Neural progenitor cell (in vitro differentiated cells): ENCODE data around the gene GTF3C2. TPM values are rescaled to one million over a fixed set of nuclear protein-coding genes. Genes with fewer than 3 reads are reported as not detected.

Source experiments
- DNase-seq: peaks from one replicate; pipeline ENCODE4 v3.0.0-alpha.2; 2016; ENCODE audit warnings: low spot score
- H2AFZ ChIP-seq: fragments of 200-600 bp; sonication (generic); replicated peaks from 2 replicates; pipeline ENCODE4 v1.6.1; 2016; ENCODE audit warnings: antibody characterized with exemption
- H3F3A ChIP-seq: fragments of 200-600 bp; sonication (generic); 2 replicates; pipeline ENCODE4 v1.6.1; 2016; ENCODE audit warnings: antibody characterized with exemption, low read depth
- H3K27ac ChIP-seq: fragments of 200-600 bp; sonication (generic); 2 replicates; pipeline ENCODE4 v1.5.1; 2016; ENCODE audit warnings: mild to moderate bottlenecking
- H3K27me3 ChIP-seq: fragments of 200-600 bp; sonication (generic); 2 replicates; pipeline ENCODE4 v1.6.1; 2016; ENCODE audit warnings: mild to moderate bottlenecking, moderate library complexity
- H3K36me3 ChIP-seq: fragments of 200-600 bp; sonication (generic); 2 replicates; pipeline ENCODE4 v1.5.1; 2016
- H3K4me1 ChIP-seq: fragments of 200-600 bp; sonication (generic); 2 replicates; pipeline ENCODE4 v1.6.1; 2016; ENCODE audit warnings: mixed run types
- H3K4me2 ChIP-seq: fragments of 200-600 bp; sonication (generic); 2 replicates; pipeline ENCODE4 v1.6.1; 2016
- H3K4me3 ChIP-seq: fragments of 200-600 bp; sonication (generic); 2 replicates; pipeline ENCODE4 v1.5.1; 2016
- H3K79me2 ChIP-seq: fragments of 200-600 bp; sonication (generic); 2 replicates; pipeline ENCODE4 v1.6.1; 2016; ENCODE audit warnings: low read depth
- H3K9ac ChIP-seq: fragments of 200-600 bp; sonication (generic); 2 replicates; pipeline ENCODE4 v1.6.1; 2016
- H3K9me3 ChIP-seq: fragments of 200-600 bp; sonication (generic); 2 replicates; pipeline ENCODE4 v1.5.1; 2016; ENCODE audit warnings: low read depth
- H4K20me1 ChIP-seq: fragments of 200-600 bp; sonication (generic); 2 replicates; pipeline ENCODE4 v1.6.1; 2016; ENCODE audit warnings: low read depth
- H3K27ac Mint-ChIP-seq: 3 replicates; pipeline ENCODE4 v1.8.0; 2021; ENCODE audit warnings: mixed read lengths
- H3K27me3 Mint-ChIP-seq: 2 replicates; pipeline ENCODE4 v1.8.0; 2022; ENCODE audit warnings: low read depth, mild to moderate bottlenecking, inconsistent platforms, moderate library complexity, mixed read lengths; ENCODE audit not compliant: insufficient read depth
- H3K36me3 Mint-ChIP-seq: 3 replicates; pipeline ENCODE4 v1.8.0; 2021; ENCODE audit warnings: mixed read lengths
- H3K4me1 Mint-ChIP-seq: 3 replicates; pipeline ENCODE4 v1.8.0; 2021; ENCODE audit warnings: mixed read lengths
- H3K4me3 Mint-ChIP-seq: 3 replicates; pipeline ENCODE4 v1.8.0; 2021; ENCODE audit warnings: mild to moderate bottlenecking, moderate library complexity, mixed read lengths
- H3K9me3 Mint-ChIP-seq: 3 replicates; pipeline ENCODE4 v1.8.0; 2020; ENCODE audit warnings: mixed read lengths
- EZH2 ChIP-seq: fragments of 200-600 bp; sonication (generic); IDR thresholded peaks from 2 replicates; pipeline ENCODE4 v1.6.1; 2017; ENCODE audit warnings: antibody characterized with exemption, mild to moderate bottlenecking, moderate library complexity
- EZH2phosphoT487 ChIP-seq: fragments of 200-600 bp; sonication (generic); IDR thresholded peaks from 2 replicates; pipeline ENCODE4 v1.6.1; 2017; ENCODE audit warnings: antibody characterized with exemption
- total RNA-seq: library from RNA; depleted of rRNA; stranded (reverse); fragments of >200 nt; gene quantifications from 2 replicates; pipeline ENCODE4 v1.2.3, GENCODE V29; 2015; ENCODE audit warnings: low replicate concordance
- TF ChIP-seq, protein P1 (sequence below): fragments of 200-600 bp; sonication (generic); IDR thresholded peaks from 2 replicates; pipeline ENCODE4 v1.5.1; 2017; ENCODE audit warnings: antibody characterized with exemption, mild to moderate bottlenecking

Gene GTF3C2
- total RNA-seq, 1 donor from 2014 or later, result 57.3 TPM

DNA sequence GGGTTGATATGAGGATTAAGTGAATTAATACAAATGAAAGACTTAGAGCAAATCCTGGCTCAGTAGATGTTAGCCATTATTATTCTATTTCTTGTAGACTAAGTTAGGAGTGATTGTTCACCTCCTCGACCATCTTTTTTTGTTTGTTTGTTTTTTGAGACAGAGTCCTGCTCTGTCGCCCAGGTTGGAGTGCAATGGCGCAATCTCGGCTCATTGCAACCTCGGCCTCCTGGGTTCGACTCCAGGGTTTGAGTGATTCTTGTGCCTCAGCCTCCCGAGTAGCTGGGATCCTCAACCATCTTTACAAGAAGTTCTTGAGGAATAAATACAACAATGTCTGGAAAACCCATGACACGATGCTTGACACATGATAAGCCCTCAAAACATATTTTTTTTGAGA is 61.6 kb downstream of the GTF3C2 start:
- H3F3A ChIP-seq, result no peaks in the 10 kb centered on the region
- H3K36me3 ChIP-seq, result no peaks in the 10 kb centered on the region
- Mint-ChIP-seq H3K27me3 (peaks cover 11% of the 10 kb centered on the region), H3K4me3 (no peak overlapping the region), H3K4me1 (no peaks in the 10 kb centered on the region), H3K27ac (no peak overlapping the region), H3K9me3 (no peaks in the 10 kb centered on the region), H3K36me3 (no peaks in the 10 kb centered on the region)
- no peaks in the 10 kb centered on the region for H3K9me3 ChIP-seq
- no peak overlapping the region for H3K27ac ChIP-seq
- no peak overlapping the region for H3K4me2 ChIP-seq
- H3K27me3 ChIP-seq, result peaks cover 5% of the 10 kb centered on the region
- H3K79me2 ChIP-seq, result no peaks in the 10 kb centered on the region
- H2AFZ ChIP-seq, result no peak overlapping the region
- H4K20me1 ChIP-seq, result no peaks in the 10 kb centered on the region
- no peak overlapping the region for H3K4me3 ChIP-seq
- no peak for DNase-seq
- no peaks in the 10 kb centered on the region for H3K4me1 ChIP-seq
- no peak overlapping the region for H3K9ac ChIP-seq
- TF ChIP-seq, protein P1, sequence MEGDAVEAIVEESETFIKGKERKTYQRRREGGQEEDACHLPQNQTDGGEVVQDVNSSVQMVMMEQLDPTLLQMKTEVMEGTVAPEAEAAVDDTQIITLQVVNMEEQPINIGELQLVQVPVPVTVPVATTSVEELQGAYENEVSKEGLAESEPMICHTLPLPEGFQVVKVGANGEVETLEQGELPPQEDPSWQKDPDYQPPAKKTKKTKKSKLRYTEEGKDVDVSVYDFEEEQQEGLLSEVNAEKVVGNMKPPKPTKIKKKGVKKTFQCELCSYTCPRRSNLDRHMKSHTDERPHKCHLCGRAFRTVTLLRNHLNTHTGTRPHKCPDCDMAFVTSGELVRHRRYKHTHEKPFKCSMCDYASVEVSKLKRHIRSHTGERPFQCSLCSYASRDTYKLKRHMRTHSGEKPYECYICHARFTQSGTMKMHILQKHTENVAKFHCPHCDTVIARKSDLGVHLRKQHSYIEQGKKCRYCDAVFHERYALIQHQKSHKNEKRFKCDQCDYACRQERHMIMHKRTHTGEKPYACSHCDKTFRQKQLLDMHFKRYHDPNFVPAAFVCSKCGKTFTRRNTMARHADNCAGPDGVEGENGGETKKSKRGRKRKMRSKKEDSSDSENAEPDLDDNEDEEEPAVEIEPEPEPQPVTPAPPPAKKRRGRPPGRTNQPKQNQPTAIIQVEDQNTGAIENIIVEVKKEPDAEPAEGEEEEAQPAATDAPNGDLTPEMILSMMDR, result no peak
- TF ChIP-seq EZH2phosphoT487 (no peak), EZH2 (no peak)

DNA sequence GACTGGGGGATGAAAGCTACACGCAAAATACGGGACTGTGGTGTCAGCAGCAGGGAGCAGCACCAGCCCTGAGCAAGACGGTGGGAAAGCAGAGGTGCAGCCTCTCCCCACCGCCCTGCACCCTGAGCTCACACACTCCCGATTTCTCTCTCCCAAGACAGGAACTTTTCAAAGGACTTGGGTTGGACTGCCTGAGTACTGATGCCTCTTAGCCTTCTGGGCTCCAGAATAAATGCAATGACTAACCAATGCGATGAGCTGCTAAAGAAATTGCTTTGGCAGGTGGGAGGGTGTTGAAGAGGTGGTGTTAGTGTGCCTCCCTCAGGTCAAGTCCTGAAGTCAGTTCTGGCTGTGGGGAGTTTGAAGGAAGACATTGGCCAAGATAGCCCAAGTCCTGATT is 64.7 kb downstream of the GTF3C2 start:
- Histone ChIP-seq H3F3A (no peaks in the 10 kb centered on the region), H3K79me2 (no peaks in the 10 kb centered on the region), H3K27ac (no peak overlapping the region), H3K4me2 (no peak overlapping the region), H3K36me3 (no peaks in the 10 kb centered on the region), H3K4me3 (no peak overlapping the region), H3K9me3 (no peaks in the 10 kb centered on the region), H3K9ac (no peak overlapping the region), H2AFZ (peak overlapping the region; percentile 79), H3K4me1 (no peaks in the 10 kb centered on the region), H3K27me3 (peaks cover 5% of the 10 kb centered on the region), H4K20me1 (no peaks in the 10 kb centered on the region)
- Mint-ChIP-seq H3K4me1 (no peaks in the 10 kb centered on the region), H3K27ac (no peak overlapping the region), H3K4me3 (no peak overlapping the region), H3K36me3 (no peaks in the 10 kb centered on the region), H3K9me3 (no peaks in the 10 kb centered on the region), H3K27me3 (peaks cover 10% of the 10 kb centered on the region)
- DNase-seq, result peak; percentile 53
- TF ChIP-seq, protein P1, result peak; percentile 48
- TF ChIP-seq EZH2phosphoT487, result no peak

DNA sequence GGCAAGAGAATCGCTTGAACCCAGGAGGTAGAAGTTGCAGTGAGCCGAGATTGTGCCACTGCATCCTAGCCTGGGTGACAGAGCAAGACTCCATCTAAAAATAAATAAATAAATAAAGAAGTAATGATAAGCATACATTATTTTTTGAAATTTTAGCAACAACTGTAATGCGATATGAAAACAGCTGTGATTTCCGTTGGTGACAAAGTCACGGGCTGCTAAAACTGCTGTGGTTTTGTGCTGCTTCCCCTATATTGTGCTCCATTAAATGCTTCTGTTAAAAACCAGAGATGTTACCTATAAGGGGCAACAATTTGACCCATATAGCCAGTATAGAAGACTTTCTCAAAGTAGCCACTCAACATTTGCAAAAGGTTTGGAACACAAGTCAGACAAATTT is 66.0 kb downstream of the GTF3C2 start:
- Mint-ChIP-seq H3K27me3 (peaks cover 11% of the 10 kb centered on the region), H3K36me3 (no peaks in the 10 kb centered on the region), H3K4me3 (no peak overlapping the region), H3K4me1 (no peaks in the 10 kb centered on the region), H3K9me3 (no peaks in the 10 kb centered on the region), H3K27ac (no peak overlapping the region)
- Histone ChIP-seq H2AFZ (no peak overlapping the region), H3K4me3 (no peak overlapping the region), H3K27ac (no peak overlapping the region), H3K27me3 (peaks cover 5% of the 10 kb centered on the region), H3K4me2 (no peak overlapping the region), H4K20me1 (no peaks in the 10 kb centered on the region), H3K4me1 (no peaks in the 10 kb centered on the region), H3K79me2 (no peaks in the 10 kb centered on the region), H3K9ac (no peak overlapping the region), H3K36me3 (no peaks in the 10 kb centered on the region), H3K9me3 (no peaks in the 10 kb centered on the region), H3F3A (no peaks in the 10 kb centered on the region)
- TF ChIP-seq EZH2 (no peak), EZH2phosphoT487 (no peak)
- TF ChIP-seq, protein P1, result no peak
- DNase-seq, result no peak
